Fibroblast of the aortic adventitia (primary cell): ENCODE measurements around the gene CCNB1. TPM values are rescaled to one million over a fixed set of nuclear protein-coding genes. Genes with fewer than 3 reads are reported as not detected.

Source experiments
- DNase-seq: peaks from one replicate; pipeline ENCODE4 v3.0.0-alpha.2; 2010; ENCODE audit warnings: low read depth
- H3K4me3 ChIP-seq: 2 replicates; pipeline ENCODE4 v1.5.1; 2011; ENCODE audit warnings: low read depth, mild to moderate bottlenecking, control low read depth, low read length, moderate library complexity
- CTCF ChIP-seq: IDR thresholded peaks from 2 replicates; pipeline ENCODE4 v1.5.1; 2011; ENCODE audit warnings: mild to moderate bottlenecking, low read length, control low read depth, inconsistent platforms; ENCODE audit not compliant: insufficient read depth
- total RNA-seq: library from RNA; depleted of rRNA; stranded (reverse); fragments of >200 nt; gene quantifications from 2 replicates; pipeline ENCODE4 v1.2.3, GENCODE V29; 2012; ENCODE audit warnings: low replicate concordance

Gene CCNB1
- total RNA-seq, 1 donor: 51.7 TPM

GRCh38 chr5:69184621-69185020 lies 17.7 kb downstream of the CCNB1 start:
- TF ChIP-seq CTCF: no peak
- H3K4me3 ChIP-seq: no peak overlapping the region
- DNase-seq: no peak

- DNase-seq: no peak
- TF ChIP-seq CTCF: no peak
Measured at GRCh38 chr5:69187342-69187741, 20.4 kb downstream of the CCNB1 start.

GRCh38 chr5:69188811-69189161 lies 21.8 kb downstream of the CCNB1 start:
- TF ChIP-seq CTCF: no peak
- H3K4me3 ChIP-seq: peak overlapping the region; percentile 79
- DNase-seq: no peak

More at GRCh38 chr5:69187342-69187741, 20.4 kb downstream of the CCNB1 start:
- no peak overlapping the region for H3K4me3 ChIP-seq

GRCh38 chr5:69189162-69190086 lies 22.5 kb downstream of the CCNB1 start, which contains the start of gene CENPH:
CENPH (plus strand) TSS chr5:69189583; CDS start chr5:69189635, 52 bp downstream.
- no peak for TF ChIP-seq CTCF
- peak; percentile 88 for DNase-seq

GRCh38 chr5:69202497-69202896 lies 35.5 kb downstream of the CCNB1 start:
- TF ChIP-seq CTCF: no peak
- no peak overlapping the region for H3K4me3 ChIP-seq
- no peak for DNase-seq

More at GRCh38 chr5:69189162-69190086, 22.5 kb downstream of the CCNB1 start, which contains the start of gene CENPH:
- peak within 1 kb of the TSS; percentile 79 for H3K4me3 ChIP-seq

GRCh38 chr5:69206528-69207190 lies 39.7 kb downstream of the CCNB1 start:
- no peak overlapping the region for H3K4me3 ChIP-seq
- no peak for TF ChIP-seq CTCF
- peak; percentile 8 for DNase-seq
